Measurements from ENCODE around the gene TTC28.

GRCh38 chr22:28025866-28026575, 653.6 kb downstream of the TTC28 start:
- TF ChIP-seq ZNF274 (IDR thresholded peaks at IDR 0.05; ENCODE audit: low read depth, low read length) (no peak), YY1 (IDR thresholded peaks at IDR 0.05; ENCODE audit: insufficient read depth, insufficient read length) (no peak)
